Astrocyte (in vitro differentiated cells and primary cell): Measurements from ENCODE around the gene KIF18A.

Experiments used
- CTCF ChIP-seq: IDR thresholded peaks from 2 replicates; pipeline ENCODE4 v1.5.1; 2011; ENCODE audit warnings: low read depth, mild to moderate bottlenecking, inconsistent platforms, low read length, moderate library complexity; ENCODE audit not compliant: insufficient read depth
- EZH2 ChIP-seq: IDR thresholded peaks from 2 replicates; pipeline ENCODE4 v1.6.1; 2012; ENCODE audit warnings: mild to moderate bottlenecking, low read length, inconsistent platforms; ENCODE audit not compliant: insufficient read depth

- TF ChIP-seq CTCF (no peak), EZH2 (no peak)
Observed at GRCh38 chr11:28009996-28010395, 98.0 kb downstream of the KIF18A start.
